ENCODE measurements around the gene VANGL1.

The VANGL1 gene

DNA sequence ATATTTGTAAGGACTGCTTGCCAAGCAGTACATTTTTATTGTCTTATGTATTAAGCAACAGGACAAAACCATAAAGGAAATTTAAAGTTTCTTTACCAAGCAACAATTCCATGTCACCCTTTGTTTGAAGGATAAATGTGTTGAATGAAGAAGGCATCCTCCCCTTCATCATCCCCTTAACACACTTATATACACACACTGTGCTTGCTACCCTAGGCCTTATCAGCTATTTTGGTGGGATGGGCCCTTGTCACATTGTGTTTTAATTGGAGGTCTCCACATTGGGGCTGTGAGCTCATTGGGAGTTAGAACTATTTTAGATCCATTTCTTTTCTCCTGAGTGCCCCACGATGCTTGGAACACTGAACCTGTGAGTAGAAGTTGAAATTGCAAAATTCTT, 1.9 kb downstream of the VANGL1 start:
- DNase-seq (ENCODE audit: low spot score), result no peak

DNA sequence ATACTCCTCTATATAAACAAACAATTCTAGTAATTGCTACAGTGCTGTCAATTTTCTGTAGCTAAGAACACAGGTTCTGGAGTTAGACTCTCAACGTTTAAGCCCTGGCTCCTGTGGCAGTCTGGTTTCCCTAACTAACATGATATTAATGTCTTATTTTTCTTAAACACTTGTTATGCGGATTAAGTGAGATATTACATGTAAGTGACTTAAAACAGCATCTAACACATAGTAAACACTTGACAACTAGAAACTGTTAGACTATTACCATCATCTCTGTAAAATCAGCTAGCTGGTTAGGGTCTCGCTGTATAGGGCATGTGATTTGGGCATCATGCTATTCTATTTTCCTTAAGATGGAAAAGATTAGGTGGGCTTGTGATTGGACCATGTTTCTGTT, 2.3 kb downstream of the VANGL1 start:
- no peak for DNase-seq (ENCODE audit: low spot score)

DNA sequence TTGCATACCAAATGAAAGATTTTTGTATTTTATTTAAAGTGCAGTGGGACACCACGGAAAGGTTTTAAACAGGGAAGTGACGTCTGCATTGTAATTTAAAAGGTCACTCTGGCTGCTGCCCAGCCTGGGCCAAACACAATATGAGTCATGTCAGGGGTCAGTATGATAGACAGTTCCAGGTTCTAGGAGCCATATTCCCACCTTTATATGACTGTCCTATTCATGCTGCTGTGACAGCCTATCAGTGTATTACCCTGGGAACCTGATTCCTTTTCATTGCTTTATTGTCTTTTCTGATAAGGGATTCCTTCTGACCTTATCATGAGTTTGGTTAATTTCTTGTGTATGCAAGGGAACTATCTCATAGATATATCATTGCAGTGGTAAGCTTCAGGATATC, 5.3 kb downstream of the VANGL1 start:
- no peak for DNase-seq (ENCODE audit: low spot score)

DNA sequence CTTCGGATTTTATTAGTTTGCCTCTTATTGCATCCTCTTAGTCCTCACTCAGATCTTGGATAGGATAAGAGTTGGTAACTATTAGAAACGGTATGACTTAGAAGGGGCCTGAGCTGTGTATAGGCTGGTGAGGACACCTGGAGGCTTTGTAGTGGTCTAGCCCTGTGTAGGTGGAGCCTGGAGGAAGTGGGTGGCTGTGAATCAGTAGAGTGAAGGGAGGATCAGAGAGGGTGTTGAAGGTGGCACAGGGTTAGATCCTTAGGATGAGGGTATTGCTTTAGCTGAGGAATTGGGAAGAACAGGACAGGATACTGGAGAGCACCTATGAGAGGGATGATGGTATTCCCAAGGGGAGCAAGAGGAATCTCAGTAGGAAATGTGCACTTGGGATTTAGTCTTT, 5.7 kb downstream of the VANGL1 start:
- DNase-seq (ENCODE audit: low spot score), result no peak

DNA sequence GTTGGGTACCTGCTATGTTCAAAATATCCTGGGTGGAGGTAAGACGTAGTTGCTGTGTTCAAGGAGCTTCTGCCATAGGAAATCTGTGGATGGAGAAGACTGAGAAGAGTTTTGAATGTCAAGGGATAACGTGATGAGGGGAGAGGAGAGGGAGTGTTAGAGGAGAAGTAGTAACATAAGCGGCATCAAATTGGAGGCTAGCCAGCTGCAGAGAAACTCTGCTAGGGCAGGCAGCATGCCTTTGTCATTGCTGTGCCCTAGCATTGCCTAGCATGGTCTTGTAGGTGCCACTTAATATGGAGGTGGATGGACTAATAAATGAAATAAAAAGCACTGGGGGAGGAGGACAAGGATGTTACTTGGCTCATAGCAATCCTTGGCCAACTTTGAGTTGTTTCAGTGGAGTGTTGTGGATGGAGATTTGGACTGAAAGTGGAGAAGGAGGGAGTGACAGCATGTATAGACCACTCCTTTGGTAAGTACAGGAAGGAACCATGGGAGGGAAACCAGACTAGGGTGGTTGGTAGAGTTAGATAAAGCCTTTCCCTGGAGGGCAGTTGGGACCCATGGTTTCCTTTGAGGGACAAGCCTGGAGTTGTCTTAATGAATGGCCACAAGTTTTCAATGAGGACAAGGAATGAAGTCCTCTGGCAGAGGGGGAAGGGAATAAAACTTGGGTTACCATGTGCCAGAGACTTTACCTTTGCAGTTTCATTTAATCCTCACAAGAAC, 6.3 kb downstream of the VANGL1 start:
- DNase-seq (ENCODE audit: low spot score), result no peak

DNA sequence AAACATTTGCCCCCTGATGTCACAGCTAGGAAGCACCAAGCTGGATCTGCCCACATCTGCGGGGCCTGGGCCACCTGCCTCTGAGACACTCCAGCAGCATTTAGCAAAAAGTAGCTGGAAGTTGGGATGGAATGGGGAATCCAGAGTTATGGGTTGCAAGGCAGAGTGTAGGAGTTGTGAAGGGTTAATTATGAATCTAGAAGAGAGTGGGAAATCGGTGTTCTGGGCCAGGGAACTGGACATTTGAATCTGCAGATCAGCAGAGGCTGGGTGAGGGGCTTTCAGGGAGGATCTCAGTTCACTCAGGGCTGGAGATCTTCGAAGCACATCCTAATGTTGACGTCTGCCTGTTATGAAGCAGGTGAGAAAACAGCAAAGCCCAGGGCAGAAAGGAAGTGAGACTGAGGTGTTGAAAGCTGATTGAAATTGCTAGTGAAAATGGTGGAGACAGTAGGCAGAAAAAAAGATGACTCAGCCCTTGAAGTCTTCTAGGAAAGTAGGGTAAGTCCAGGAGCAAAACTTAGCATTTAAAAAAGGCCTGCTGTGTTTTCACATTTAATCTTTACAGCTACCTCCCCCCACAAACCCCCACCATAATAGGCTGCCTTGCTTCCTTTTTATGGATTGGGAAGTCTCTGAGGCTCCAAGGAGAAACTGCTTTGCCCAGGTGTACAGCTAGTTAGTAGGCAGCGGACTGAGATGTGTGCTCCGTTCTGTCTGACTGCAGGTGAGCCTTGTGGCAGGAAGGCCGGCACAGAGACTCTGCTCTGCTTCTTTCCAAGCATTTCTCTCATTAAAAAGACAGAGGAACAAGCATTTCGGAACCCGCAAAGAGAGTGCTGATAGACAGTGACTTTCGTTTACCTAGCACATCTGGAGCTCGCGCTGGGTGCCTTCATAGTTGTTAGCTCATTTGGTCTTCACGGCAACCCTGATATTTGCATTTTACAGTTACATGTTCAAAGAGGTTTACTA, 7.2 kb downstream of the VANGL1 start:
- DNase-seq (ENCODE audit: low spot score), result no peak

DNA sequence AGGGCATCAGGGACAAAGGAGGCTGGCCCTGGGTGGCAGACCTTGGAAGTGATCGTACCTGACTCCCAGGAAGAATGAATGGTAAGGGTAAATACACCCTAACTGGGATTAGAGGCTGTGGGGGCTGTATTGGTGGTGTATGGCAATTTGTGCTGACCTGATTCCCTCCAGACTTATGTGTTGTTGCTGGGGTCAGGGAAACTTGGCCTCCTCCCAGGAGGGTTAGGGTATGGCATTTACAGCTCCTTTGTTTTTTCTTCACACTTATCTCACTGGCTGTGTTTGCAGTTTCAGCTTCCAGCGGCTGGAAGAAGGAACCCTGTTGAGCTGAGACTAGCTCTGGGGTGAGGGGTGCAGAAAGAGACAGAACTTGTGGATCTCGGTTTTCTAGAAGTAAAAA, 8.2 kb downstream of the VANGL1 start:
- DNase-seq (ENCODE audit: low spot score), result no peak

DNA sequence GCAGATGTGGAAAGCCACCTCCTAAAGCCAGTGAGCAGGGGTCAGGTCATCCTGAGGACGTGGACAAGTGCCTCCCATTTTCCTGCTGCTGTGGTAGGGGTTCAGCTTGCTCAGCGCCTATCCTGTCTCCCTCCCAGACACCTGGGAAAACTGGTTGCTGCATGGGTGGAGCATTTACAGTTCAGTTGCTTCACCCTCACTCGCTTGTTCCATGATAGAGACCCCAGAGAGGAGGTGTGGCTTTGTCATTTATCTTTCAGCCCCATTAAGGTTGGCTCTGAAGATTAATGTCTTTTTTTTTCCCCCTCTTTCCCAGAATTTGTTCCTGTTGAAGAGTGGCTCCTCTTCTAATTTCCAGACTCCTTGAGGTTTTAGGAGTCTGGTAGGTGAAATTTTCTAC, 9.2 kb downstream of the VANGL1 start:
- DNase-seq (ENCODE audit: low spot score), result no peak

DNA sequence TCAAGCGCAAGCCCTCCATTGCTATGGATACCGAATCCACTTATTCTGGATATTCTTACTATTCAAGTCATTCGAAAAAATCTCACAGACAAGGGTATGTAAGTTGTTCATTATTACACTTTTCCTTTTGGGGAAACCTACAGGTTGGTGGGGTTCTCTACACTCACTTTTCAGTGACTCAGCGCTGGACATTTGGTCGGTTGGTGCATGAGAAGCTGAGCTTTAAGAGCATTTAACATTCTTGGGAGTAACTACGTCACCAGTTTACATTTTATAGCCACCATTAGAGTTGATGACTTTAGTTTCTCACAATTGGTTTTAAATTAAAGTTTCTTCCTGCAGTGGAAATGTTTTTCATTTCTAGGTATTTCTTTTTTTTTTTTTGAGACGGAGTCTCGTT, 9.6 kb downstream of the VANGL1 start:
- no peak for DNase-seq (ENCODE audit: low spot score)

DNA sequence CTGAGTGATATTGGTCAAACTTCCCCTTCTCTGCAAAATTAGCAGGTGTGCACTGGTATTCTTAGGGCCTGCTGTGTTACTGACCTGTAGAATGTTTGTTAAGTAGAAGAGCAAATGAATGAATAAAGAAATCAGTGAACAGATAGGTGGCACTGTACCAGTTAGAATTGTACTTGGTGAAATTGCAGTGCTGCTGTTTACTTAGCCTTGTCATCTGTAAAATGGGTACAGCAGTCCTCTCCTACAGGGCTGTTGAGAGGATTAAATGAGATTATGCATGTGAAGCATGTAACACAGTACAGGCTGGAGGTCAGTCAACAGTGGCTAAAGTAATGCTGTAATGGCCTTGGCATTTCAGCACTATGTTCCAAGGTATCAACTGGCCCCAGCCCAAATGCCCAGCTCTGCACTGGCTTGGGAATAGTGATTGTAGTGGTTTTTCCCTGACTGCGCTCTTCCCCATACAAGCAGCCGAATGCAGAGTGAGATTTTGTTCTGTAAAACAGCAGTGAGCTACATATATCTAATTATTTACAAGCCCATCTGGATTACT, 10.5 kb downstream of the VANGL1 start:
- no peak for DNase-seq (ENCODE audit: low spot score)

DNA sequence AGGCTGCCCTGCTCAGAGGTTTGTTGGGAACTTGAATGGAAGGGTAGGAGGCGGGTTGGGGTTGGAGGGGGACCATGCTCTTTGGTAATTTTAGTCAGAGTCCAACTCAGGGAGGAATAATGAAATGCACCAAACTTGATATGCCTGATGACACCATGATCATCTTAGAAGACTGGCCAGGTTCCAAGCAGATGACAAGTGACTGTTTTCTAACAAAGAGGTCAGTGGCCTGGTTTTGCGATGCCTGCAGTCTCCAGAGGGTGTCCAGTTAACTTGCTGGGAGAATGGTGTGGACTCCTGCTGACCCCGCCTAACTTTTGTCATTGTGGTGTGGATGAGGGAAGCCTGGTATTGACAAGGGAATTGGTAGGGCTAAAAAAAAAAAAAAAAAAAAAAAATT, 12.4 kb downstream of the VANGL1 start:
- no peak for DNase-seq (ENCODE audit: low spot score)

DNA sequence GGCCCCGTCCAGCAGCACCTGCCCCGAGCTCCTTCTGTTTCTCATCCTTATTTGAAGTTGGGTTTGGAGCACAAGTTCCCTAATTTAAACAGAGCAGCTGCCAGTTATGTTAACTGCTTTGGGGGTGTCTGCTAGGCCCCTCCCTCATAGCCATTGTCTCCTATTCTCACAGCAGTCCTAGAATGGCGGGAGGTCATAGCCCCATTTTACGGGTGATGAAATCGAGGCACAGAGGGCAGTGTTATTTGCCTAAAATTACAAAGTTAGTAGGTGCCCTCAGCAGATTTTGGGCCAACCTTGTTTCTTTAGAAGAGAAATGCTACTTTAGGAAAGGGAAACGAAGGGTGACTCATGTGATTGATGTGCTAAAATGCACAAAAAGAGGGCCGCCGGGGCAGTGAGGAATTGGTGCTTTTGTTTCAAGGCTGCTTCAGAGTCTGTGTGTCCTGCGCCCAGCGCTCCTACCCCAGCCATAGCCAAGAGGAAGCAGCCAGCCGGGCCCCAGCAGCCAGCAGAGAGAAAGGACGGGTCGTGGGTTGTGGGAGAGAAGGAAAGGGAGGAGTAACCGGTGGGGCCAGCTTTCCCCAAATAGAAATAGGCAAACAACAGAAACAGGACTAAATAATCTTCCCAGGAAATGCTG, 13.0 kb downstream of the VANGL1 start:
- DNase-seq (ENCODE audit: low spot score), result no peak

DNA sequence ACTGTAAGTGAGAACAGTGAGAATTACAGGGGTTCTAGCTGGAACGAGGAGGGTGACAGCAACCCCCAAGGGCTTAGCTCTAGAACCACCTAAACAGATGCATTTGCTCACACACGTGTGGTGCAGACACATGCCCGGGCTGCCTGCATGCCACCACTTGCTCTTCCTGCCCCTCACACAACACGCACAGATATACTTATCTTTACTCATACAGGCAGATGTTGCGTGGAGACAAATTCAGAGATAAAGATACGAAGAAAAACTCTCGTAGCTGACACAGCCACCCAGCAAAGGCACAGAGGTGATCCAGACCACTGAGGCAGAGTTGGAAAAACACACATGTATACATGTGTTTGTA, 13.5 kb downstream of the VANGL1 start:
- no peak for DNase-seq (ENCODE audit: low spot score)

DNA sequence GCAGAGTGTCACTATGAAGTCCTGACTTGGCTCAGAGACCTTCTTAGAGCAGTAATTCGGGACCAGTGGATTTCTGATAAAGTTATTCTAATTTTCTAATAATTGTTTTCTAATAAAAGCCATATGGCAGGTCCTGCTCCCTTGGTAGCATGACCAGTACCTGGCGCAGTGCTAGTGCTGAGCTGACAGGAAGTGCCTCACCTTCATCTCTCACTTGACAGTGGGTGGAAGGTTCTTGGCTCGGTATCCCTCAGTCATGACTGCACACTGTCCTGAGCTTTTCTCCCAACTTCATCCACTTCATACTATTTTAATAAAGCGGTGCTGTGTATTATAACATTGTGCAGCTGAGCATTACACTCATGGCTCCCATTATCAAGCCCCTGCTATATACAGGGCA, 14.1 kb downstream of the VANGL1 start:
- DNase-seq (ENCODE audit: low spot score), result no peak

DNA sequence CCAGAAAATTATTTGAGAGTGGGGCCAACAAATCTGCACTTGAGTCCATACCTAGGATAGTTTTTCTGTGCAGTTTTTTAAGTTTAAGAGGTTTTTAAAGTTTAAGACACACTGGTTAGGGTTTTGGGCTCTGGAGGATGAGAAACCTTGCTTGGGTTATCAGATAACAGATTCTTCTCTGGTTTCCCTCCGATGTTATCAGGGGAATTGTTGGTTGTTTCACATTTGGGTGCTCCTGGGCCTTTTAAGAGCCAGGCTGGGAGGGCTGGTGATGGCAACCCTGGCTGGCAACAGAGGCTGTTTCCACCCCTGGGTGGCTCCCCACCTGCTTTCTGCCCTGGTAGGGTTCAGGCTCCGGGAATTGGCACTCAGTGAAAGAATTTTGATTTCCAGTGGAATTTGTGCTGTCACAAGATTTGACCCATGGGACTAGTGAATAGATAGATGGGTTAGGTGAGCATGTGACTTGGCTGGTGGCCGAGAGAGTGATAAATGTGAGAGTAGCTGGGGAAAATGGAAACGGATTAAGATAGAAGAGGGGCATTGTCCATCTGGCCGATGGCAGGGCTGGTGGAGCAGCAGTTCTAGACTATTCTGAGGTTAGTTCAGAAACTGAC, 14.8 kb downstream of the VANGL1 start:
- DNase-seq (ENCODE audit: low spot score), result no peak

DNA sequence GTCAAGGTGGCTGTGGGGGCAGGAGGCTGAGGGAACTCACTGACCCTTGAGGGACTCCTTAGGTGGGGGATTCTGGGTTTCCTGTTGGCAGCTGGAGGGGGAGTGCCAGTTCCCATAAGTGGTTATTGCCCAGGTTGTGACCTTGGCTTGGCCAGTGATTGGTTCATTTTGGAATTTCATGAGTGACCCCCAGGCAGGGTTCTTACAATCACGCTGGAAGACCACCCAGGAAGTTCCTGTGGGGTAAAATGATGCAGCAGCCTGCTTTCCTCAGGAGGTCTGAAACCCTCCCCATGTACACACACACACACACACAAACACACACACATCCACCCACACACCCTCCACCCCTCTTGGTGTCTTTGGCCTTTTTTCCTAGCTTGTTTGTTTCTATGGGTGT, 16.9 kb downstream of the VANGL1 start:
- DNase-seq (ENCODE audit: low spot score), result no peak

DNA sequence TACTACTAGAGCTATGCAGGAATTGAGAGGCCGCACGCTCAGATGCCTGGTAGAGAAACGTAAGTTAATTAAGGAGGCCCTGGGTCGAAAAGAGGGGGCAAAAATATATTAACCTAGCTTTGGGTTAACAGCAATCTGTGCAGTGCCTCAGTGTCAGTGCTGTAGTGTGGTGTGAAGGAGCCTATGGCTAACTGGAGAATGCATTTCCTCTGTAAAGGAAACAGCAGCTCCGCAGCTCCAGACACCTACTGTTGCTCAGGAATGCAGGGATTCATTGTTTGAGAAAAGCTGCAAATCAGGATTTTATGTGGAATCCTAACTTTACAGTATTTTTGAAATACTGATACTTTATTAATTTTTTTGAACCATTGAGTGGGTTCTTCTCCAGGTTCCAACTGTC, 18.4 kb downstream of the VANGL1 start:
- DNase-seq (ENCODE audit: low spot score), result no peak

DNA sequence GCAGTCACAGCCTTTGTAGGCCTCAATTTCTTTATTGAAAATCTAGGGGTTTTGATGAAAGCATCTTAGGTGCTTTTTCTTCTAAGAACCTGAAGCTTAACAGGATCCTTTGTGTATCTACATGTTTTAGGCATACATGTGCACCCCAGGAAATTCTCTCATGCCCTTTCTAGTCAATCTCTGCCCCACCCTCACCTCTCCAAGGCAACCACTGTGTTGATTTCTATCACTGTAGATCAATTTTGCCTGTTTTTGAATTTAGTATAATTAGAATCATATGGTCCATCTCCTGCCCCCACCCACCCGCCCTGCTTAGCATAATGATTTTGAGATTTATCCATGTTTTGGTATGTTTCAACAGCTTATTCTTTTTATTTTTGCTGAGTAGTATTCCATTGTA, 19.4 kb downstream of the VANGL1 start:
- no peak for DNase-seq (ENCODE audit: low spot score)

DNA sequence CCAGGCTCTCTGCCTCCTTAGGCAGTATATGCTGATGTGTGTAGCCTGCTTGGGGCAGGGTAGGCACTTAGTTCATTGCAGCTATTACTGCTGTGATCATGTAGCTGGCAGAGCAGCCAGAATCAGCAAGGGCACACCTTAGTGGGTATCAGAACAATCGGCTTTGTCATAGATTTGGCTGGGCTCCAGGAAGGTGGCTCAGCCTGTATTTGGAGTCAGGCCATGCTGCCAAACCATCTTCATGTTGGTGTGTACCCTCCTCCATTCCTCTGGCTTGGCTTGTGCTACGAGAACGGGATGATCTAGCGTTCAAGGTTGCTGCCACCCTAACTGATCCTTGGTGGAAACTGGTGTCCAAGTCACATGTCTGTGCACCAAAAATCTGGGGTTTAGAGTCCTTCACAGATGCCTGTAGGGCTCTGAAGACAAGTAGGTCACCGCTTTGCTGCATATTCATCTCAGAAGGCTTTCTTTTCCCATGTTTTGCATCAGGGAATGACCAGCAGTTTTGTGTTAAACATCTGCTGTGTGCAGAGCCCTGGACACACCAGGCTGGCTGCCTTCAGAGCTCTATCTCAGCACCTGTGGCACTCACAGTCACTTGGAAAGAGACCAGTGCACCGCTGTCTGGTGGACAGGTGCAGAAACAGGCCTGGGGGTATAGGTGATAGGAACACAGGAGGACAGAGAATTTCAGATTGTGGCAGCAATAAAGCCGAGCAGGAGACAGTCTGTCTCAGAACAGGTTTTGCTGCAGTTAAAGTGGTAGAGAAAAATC, 23.7 kb downstream of the VANGL1 start:
- no peak for DNase-seq (ENCODE audit: low spot score)

DNA sequence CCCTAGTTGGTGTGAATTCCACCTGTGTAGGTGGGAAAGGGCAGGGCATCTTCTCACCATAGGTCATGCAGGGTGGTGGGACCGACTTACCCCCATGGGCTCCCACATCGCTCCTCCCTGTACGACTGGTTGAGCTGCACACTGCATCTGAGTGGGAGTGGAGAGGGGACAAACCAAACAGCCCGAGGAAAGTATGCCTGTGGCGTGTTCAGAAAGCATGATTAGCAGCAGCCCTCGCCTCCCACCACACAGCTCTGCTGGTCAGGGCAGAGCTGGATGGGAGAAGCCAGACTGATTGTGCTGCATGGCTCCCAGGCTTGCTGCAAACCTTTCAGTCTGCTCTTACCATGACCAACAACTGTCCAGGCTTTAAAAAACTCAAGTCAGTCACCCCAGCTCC, 24.4 kb downstream of the VANGL1 start:
- no peak for DNase-seq (ENCODE audit: low spot score)

DNA sequence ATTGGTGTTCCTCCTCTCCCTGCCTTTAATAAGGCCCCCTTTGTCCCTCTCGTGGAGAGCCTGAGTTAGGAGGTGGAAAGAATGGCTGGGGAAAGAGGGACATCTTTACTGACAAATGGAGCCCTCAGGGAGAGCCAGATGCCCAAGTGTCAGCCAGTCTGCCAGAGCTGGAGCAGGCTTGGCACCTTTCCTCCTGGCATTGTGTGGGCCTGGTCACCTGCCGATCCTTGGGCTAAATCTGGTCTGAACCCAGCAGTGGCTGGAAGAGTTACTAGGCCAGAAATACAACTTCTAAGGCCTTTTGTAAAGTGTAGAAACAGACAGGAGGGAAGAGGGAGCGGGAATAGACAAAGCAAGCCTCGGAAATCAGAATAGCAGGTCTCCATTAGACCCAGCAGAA, 24.9 kb downstream of the VANGL1 start:
- DNase-seq (ENCODE audit: low spot score), result peak; percentile 42
